AG09319 (cell line): ENCODE data around the gene TBC1D5.
"Not testable (repeated sequence)": the region's sequence is repeated elsewhere in the genome, so short reads cannot be mapped to it uniquely, and the experiment has no call there.

Experiments
- DNase-seq: peaks from one replicate; pipeline ENCODE4 v3.0.0-alpha.2; 2010; ENCODE audit warnings: low read depth; ENCODE audit errors: extremely low read depth
- TF ChIP-seq, protein P1 (sequence below): IDR thresholded peaks from 2 replicates; pipeline ENCODE4 v1.5.1; 2011; ENCODE audit warnings: low read depth, mild to moderate bottlenecking, inconsistent platforms, low read length, moderate library complexity

The TBC1D5 gene

DNA sequence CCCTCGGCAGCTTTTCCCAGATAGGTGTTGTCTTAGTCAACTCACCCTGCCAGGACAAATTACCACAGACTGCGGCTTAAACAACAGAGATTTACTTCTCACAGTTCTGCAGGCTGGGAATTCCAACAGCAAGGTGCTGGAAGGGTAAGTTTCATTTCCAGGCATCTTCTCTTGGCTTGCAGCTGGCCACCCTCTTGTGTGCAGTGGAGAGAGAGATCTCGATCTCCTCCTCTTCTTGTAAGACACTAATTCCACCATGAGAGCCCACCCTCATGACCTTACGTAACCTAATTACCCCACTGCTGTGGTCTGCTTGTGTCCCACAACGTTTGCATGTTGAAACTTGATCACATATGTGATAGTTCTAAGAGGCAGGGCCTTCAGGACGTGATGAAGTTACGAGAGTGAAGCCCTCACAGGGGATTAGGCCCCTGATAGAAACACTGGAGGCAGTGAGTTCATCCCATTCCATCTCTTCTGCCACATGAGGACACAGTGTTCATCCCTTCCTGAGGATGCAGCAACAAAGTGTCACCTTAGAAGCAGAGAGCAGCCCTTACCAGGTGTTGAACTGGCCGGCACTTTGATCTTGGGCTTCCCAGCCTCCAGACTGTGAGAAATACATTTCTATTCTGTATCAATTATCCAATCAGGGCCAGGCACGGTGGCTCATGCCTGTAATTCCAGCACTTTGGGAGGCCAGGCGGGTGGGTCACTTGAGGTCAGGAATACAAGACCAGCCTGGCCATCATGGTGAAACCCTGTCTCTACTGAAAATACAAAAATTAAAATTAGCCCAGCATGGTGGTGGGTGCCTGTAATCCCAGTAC lies 609.9 kb downstream of the TBC1D5 start:
- no peak for DNase-seq
- TF ChIP-seq, protein P1, sequence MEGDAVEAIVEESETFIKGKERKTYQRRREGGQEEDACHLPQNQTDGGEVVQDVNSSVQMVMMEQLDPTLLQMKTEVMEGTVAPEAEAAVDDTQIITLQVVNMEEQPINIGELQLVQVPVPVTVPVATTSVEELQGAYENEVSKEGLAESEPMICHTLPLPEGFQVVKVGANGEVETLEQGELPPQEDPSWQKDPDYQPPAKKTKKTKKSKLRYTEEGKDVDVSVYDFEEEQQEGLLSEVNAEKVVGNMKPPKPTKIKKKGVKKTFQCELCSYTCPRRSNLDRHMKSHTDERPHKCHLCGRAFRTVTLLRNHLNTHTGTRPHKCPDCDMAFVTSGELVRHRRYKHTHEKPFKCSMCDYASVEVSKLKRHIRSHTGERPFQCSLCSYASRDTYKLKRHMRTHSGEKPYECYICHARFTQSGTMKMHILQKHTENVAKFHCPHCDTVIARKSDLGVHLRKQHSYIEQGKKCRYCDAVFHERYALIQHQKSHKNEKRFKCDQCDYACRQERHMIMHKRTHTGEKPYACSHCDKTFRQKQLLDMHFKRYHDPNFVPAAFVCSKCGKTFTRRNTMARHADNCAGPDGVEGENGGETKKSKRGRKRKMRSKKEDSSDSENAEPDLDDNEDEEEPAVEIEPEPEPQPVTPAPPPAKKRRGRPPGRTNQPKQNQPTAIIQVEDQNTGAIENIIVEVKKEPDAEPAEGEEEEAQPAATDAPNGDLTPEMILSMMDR: no peak

DNA sequence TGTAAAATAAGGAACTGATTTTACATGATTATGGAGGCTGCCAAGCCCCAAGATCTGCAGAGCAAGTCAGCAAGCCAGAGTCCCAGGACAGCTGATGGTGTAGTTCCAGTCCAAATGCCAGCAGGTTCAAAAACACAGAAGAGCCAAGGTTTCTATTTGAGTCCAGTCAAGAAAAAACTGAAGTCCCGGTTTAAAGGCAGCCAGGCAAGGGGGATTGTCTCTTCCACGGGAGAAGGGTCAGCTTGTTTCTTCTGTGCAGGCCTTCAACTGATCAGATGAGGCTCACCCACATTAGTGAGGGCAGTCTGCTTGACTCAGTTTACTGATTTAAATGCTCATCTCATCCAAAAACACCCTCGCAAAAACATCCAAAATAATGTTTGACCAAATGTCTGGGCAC lies 611.5 kb downstream of the TBC1D5 start:
- TF ChIP-seq, protein P1: no peak
- no peak for DNase-seq

DNA sequence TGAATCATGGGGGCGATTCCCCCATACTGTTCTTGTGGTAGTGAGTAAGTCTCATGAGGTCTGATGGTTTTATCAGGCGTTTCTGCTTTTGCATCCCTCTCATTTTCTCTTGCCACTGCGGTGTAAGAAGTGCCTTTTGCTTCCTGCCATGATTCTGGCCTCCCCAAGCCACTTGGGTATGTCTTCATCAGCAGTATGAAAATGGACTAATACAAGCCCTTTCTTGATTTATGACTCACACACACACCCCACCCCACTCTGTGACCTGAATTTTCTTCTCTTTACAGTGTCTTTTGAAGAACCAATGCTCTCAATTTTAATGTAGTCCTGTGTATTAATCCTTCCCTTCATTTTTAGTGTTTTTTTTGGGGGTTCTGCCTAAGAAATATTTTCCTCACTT lies 612.9 kb downstream of the TBC1D5 start:
- no peak for DNase-seq
- TF ChIP-seq, protein P1: no peak

DNA sequence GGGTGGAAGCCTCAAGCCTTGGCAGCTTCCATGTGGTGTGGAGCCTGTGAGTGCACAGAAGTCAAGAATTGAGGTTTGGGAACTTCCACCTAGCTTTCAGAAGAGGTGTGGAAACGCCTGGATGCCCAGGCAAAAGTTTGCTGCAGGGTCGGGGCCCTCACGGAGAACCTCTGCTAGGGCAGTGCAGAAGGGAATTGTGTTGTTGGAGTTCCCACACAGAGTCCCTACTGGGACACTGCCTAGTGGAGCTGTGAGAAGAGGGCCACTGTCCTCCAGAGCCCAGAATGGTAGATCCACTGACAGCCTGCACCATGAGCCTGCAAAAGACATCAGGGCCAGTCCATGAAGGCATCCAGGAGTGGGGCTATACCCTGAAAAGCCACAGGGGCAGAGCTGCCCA lies 613.8 kb downstream of the TBC1D5 start:
- not testable (repeated sequence) for DNase-seq

DNA sequence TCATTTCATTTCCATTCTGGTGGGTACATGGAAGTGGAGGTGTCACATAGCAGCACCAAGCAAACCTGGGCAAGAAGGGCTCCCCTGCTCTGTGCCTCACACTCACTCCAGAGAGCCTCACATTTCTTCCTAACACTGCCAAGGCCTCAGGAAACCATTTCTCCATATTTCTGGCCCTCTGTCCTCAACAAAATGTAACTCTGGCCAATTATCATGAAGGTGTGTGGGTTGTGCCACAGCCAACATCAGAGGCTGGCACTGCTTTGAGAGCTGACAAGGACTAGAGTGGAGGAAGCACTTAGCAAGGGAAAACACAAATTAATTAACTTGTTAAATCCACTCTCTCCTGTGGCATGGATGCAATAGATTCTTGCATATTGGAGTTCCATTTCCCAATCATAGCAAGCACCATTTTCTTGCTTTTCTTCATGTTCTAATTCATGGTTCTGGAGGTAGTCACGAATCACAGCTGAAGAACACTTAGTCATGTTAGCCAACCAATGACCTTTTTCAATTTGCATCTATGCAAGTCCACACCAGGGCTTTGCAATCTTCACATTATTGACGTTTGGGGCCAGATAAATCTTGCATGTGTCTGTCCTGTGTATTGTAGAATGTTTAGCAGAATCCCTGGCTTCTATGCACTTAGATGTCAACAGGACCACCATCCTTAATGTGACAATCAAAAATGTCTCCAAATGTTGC lies 616.5 kb downstream of the TBC1D5 start:
- DNase-seq: no peak
- TF ChIP-seq, protein P1: no peak

DNA sequence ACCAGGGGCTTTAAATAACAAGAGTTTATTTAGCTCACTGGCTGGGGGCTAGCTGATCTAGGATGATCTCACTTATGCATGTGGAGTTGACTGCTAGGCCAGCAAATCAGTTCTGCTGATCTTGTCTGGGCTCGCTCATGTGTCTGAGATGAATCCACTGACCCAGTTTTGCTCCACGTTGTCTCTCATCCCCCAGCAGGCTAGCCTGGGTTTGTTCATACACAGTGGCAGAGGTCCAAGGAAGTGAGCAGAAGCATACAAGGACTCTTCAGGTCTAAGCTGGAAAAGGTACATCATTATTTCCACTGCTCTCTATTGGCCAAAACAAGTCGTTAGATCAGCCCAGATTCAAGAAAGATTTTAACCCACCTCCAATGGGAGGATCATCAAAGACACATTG lies 619.7 kb downstream of the TBC1D5 start:
- DNase-seq: no peak
- TF ChIP-seq, protein P1: no peak

DNA sequence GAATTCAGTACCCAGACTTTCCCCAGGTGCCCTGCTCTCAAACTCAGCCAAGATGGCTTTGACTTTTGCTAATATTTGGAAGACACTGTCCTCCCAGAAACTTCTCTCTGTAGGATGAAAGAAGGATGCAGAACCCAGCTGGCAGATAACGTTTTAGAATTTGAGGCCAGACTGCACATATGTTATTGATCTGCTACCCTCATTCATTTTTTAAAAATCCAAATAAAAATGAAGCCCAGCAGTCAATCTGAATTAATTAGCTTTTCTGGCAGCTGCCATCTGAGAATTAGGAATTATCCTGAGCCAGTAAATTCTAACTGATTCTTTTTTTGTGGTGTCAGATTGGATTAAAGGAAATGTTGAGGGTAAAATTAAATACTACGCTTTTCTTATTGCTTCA lies 621.1 kb downstream of the TBC1D5 start:
- DNase-seq: no peak
- TF ChIP-seq, protein P1: no peak
